WTC11 (cell line): Measurements from ENCODE around the gene PEAK1.

Experiments used
- ATF3 ChIP-seq: sonication (generic); formaldehyde crosslinking; conservative IDR thresholded peaks from 2 replicates; pipeline ENCODE4 v1.8.1; 2022; ENCODE audit warnings: mild to moderate bottlenecking, missing genetic modification reagents
- CTCF ChIP-seq: fragments of 200-600 bp; IDR thresholded peaks from 2 replicates; pipeline ENCODE4 v1.8.0; 2022; ENCODE audit warnings: antibody characterized with exemption
- ELF4 ChIP-seq: sonication (generic); formaldehyde crosslinking; IDR thresholded peaks from 2 replicates; pipeline ENCODE4 v1.8.1; 2022; ENCODE audit warnings: low read depth, mild to moderate bottlenecking, moderate library complexity, missing genetic modification reagents
- FOXJ3 ChIP-seq: sonication (generic); formaldehyde crosslinking; IDR thresholded peaks from 2 replicates; pipeline ENCODE4 v1.9.0; 2021; ENCODE audit warnings: missing genetic modification reagents, mild to moderate bottlenecking, borderline replicate concordance
- HMGXB4 ChIP-seq: sonication (generic); formaldehyde crosslinking; IDR thresholded peaks from 2 replicates; pipeline ENCODE4 v1.8.1; 2023; ENCODE audit warnings: mild to moderate bottlenecking, moderate library complexity, missing genetic modification reagents
- NR3C1 ChIP-seq: sonication (generic); formaldehyde crosslinking; conservative IDR thresholded peaks from 2 replicates; pipeline ENCODE4 v1.8.1; 2023; ENCODE audit warnings: low read depth, mild to moderate bottlenecking, missing genetic modification reagents
- TEAD4 ChIP-seq: sonication (generic); formaldehyde crosslinking; IDR thresholded peaks from 2 replicates; pipeline ENCODE4 v1.8.0; 2022; ENCODE audit warnings: mild to moderate bottlenecking, missing genetic modification reagents
- ZNF671 ChIP-seq: fragments of 250-450 bp; sonication (Bioruptor Pico); IDR thresholded peaks from 2 replicates; pipeline ENCODE4 v1.8.0; 2021; ENCODE audit warnings: mild to moderate bottlenecking
- TF ChIP-seq, protein P1 (sequence below): sonication (generic); formaldehyde crosslinking; IDR thresholded peaks from 2 replicates; pipeline ENCODE4 v1.8.0; 2022; ENCODE audit warnings: mild to moderate bottlenecking, missing genetic modification reagents

- TF ChIP-seq, protein P1, sequence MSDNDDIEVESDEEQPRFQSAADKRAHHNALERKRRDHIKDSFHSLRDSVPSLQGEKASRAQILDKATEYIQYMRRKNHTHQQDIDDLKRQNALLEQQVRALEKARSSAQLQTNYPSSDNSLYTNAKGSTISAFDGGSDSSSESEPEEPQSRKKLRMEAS (CRISPR knock-in tag), result no peak
- no peak for TF ChIP-seq CTCF
- no peak for TF ChIP-seq ATF3 (CRISPR knock-in tag)
- no peak for TF ChIP-seq NR3C1 (CRISPR knock-in tag)
- TF ChIP-seq ELF4 (CRISPR knock-in tag), result no peak
- no peak for TF ChIP-seq ZNF671 (CRISPR knock-in tag)
- TF ChIP-seq HMGXB4 (CRISPR knock-in tag), result no peak
- no peak for TF ChIP-seq TEAD4 (CRISPR knock-in tag)
- TF ChIP-seq FOXJ3, result no peak
Measured at GRCh38 chr15:77181305-77182074, 238.4 kb downstream of the PEAK1 start.
